Measurements from ENCODE around the gene SMAD1. TPM values are rescaled to one million over a fixed set of nuclear protein-coding genes. Genes with fewer than 3 reads are reported as not detected.

SMAD1 gene
- total RNA-seq, result 10 to 100 TPM; 21.6 to 23.4 TPM

GRCh38 chr4:145481164-145481941 is at the start of gene SMAD1:
TSS of gene SMAD1 (plus strand) at chr4:145481853. CDS start at chr4:145514614, 32,761 bp downstream.

Other genes with a start within 250 kb of the SMAD1 start
- 1 to 10 TPM; 1.7 to 2.0 TPM for gene MMAA, start 137.5 kb downstream of the SMAD1 start, total RNA-seq
- gene C4orf51, start 198.3 kb downstream of the SMAD1 start, total RNA-seq, result not detected

All from melanocyte of skin (primary cell).